Loucy (cell line): ENCODE results near the gene STAT3.

ENCODE experiments used
- EZH2phosphoT487 ChIP-seq: fragments of 200-600 bp; IDR thresholded peaks from 2 replicates; pipeline ENCODE4 v1.6.1; 2018; ENCODE audit warnings: antibody characterized with exemption, mild to moderate bottlenecking, moderate library complexity, borderline replicate concordance
- TF ChIP-seq, protein P1 (sequence below): fragments of 200-600 bp; sonication (generic); conservative IDR thresholded peaks from 2 replicates; pipeline ENCODE4 v1.5.1; 2014; ENCODE audit warnings: mild to moderate bottlenecking, antibody characterized with exemption, low read length

DNA sequence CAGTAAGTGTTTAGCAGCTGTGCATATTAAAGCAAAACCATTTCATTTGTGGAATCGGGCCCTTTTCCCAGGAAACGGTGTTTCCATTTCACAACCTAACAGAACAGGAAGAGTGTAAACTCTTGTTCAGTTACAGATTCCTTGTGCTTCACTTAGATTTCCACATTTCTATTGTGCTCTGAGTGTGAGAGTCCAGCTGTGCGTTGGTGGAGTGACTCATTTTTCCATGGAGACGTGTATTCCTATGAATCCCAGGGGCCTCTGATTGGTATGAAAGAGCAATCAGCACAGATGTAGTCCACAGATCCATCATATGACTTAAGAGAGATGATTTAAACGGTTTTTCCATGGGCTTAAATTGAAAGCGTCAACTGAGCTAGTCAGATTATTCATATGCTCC lies 48.1 kb upstream of the STAT3 start:
- TF ChIP-seq, protein P1, sequence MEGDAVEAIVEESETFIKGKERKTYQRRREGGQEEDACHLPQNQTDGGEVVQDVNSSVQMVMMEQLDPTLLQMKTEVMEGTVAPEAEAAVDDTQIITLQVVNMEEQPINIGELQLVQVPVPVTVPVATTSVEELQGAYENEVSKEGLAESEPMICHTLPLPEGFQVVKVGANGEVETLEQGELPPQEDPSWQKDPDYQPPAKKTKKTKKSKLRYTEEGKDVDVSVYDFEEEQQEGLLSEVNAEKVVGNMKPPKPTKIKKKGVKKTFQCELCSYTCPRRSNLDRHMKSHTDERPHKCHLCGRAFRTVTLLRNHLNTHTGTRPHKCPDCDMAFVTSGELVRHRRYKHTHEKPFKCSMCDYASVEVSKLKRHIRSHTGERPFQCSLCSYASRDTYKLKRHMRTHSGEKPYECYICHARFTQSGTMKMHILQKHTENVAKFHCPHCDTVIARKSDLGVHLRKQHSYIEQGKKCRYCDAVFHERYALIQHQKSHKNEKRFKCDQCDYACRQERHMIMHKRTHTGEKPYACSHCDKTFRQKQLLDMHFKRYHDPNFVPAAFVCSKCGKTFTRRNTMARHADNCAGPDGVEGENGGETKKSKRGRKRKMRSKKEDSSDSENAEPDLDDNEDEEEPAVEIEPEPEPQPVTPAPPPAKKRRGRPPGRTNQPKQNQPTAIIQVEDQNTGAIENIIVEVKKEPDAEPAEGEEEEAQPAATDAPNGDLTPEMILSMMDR: no peak
- no peak for TF ChIP-seq EZH2phosphoT487
